CD4-positive, alpha-beta T cell treated with Interleukin-17A for 1 hour (primary cell): ENCODE measurements around the gene HJURP.

Experiments used
- DNase-seq: peaks from one replicate; pipeline ENCODE4 v3.0.0-alpha.2; 2020

The HJURP gene

GRCh38 chr2:233848276-233848675, 6.1 kb downstream of the HJURP start:
- no peak for DNase-seq

GRCh38 chr2:233847248-233847898, 7.0 kb downstream of the HJURP start:
- DNase-seq, result no peak

GRCh38 chr2:233846387-233847247, 7.7 kb downstream of the HJURP start:
- no peak for DNase-seq

GRCh38 chr2:233845301-233846060, 8.9 kb downstream of the HJURP start:
- no peak for DNase-seq

- no peak for DNase-seq
Observed at GRCh38 chr2:233844836-233845235, 9.5 kb downstream of the HJURP start.

GRCh38 chr2:233844064-233844807, 10.1 kb downstream of the HJURP start:
- DNase-seq, result no peak

- DNase-seq, result no peak
Observed at GRCh38 chr2:233841183-233841582, 13.2 kb downstream of the HJURP start.

GRCh38 chr2:233840520-233840919, 13.8 kb downstream of the HJURP start:
- DNase-seq, result no peak

GRCh38 chr2:233839447-233839820, 14.9 kb downstream of the HJURP start:
- no peak for DNase-seq

- no peak for DNase-seq
Observed at GRCh38 chr2:233838726-233839446, 15.4 kb downstream of the HJURP start.

- no peak for DNase-seq
Observed at GRCh38 chr2:233838251-233838650, 16.1 kb downstream of the HJURP start.

GRCh38 chr2:233837694-233838229, 16.6 kb downstream of the HJURP start:
- no peak for DNase-seq

- DNase-seq, result no peak
Observed at GRCh38 chr2:233836359-233836758, 18.0 kb downstream of the HJURP start.

GRCh38 chr2:233835230-233836186, 18.8 kb downstream of the HJURP start:
- DNase-seq, result no peak

- no peak for DNase-seq
Observed at GRCh38 chr2:233833345-233833744, 21.0 kb downstream of the HJURP start.

- DNase-seq, result no peak
Observed at GRCh38 chr2:233832869-233833311, 21.4 kb downstream of the HJURP start.

GRCh38 chr2:233832414-233832813, 21.9 kb downstream of the HJURP start:
- no peak for DNase-seq

GRCh38 chr2:233831861-233832260, 22.5 kb downstream of the HJURP start:
- no peak for DNase-seq

- no peak for DNase-seq
Observed at GRCh38 chr2:233831011-233831721, 23.2 kb downstream of the HJURP start.
